ENCODE data around the gene HGFAC.

The HGFAC gene

GRCh38 chr4:3440979-3441500 lies 728 bp upstream of the HGFAC start:
- Histone ChIP-seq H3K4me3 (replicated peaks; ENCODE audit: insufficient read depth, low read length) (no peak overlapping the region), H3K27me3 (ENCODE audit: insufficient read depth, poor library complexity, severe bottlenecking) (no peaks in the 10 kb centered on the region), H3K27ac (replicated peaks) (no peak overlapping the region)
- peak; percentile 38 to 69 for DNase-seq (ENCODE audit: low read depth in 1 of 2, low spot score in 1 of 2)
- TF ChIP-seq CTCF (IDR thresholded peaks at IDR 0.05; ENCODE audit: insufficient read depth, low read length) = no peak
- TF ChIP-seq GABPA (IDR thresholded peaks at IDR 0.05; ENCODE audit: low read depth) = no peak
- no peak for TF ChIP-seq POLR2AphosphoS5 (IDR thresholded peaks at IDR 0.05; ENCODE audit: low read depth)
- TF ChIP-seq SPI1 (IDR thresholded peaks at IDR 0.05; ENCODE audit: borderline replicate concordance, low read depth) = no peak
- no peak for TF ChIP-seq REST (IDR thresholded peaks at IDR 0.05; ENCODE audit: insufficient replicate concordance, low read depth)

- no peak for TF ChIP-seq REST (IDR thresholded peaks at IDR 0.05; ENCODE audit: insufficient replicate concordance, low read depth)
- no peak for TF ChIP-seq POLR2AphosphoS5 (IDR thresholded peaks at IDR 0.05; ENCODE audit: low read depth)
- no peak for TF ChIP-seq GABPA (IDR thresholded peaks at IDR 0.05; ENCODE audit: low read depth)
- no peak for TF ChIP-seq SPI1 (IDR thresholded peaks at IDR 0.05; ENCODE audit: borderline replicate concordance, low read depth)
- TF ChIP-seq CTCF (IDR thresholded peaks at IDR 0.05; ENCODE audit: insufficient read depth, low read length) = no peak
- no peak overlapping the region for H3K27ac ChIP-seq (replicated peaks)
- DNase-seq (ENCODE audit: low read depth in 1 of 2, low spot score in 1 of 2) = no peak
- H3K4me3 ChIP-seq (replicated peaks; ENCODE audit: insufficient read depth, low read length) = no peak overlapping the region
- H3K27me3 ChIP-seq (ENCODE audit: insufficient read depth, poor library complexity, severe bottlenecking) = no peaks in the 10 kb centered on the region
Observed at GRCh38 chr4:3442460-3442958, 741 bp downstream of the HGFAC start.

GRCh38 chr4:3442959-3443749 lies 1.4 kb downstream of the HGFAC start:
- DNase-seq (ENCODE audit: low read depth in 1 of 2, low spot score in 1 of 2) = peak; percentile 26 to 53
- no peaks in the 10 kb centered on the region for H3K27me3 ChIP-seq (ENCODE audit: insufficient read depth, poor library complexity, severe bottlenecking)
- H3K4me3 ChIP-seq (replicated peaks; ENCODE audit: insufficient read depth, low read length) = no peak overlapping the region
- no peak for TF ChIP-seq SPI1 (IDR thresholded peaks at IDR 0.05; ENCODE audit: borderline replicate concordance, low read depth)
- TF ChIP-seq CTCF (IDR thresholded peaks at IDR 0.05; ENCODE audit: insufficient read depth, low read length) = peak; percentile 88
- TF ChIP-seq REST (IDR thresholded peaks at IDR 0.05; ENCODE audit: insufficient replicate concordance, low read depth) = no peak
- TF ChIP-seq POLR2AphosphoS5 (IDR thresholded peaks at IDR 0.05; ENCODE audit: low read depth) = no peak
- TF ChIP-seq GABPA (IDR thresholded peaks at IDR 0.05; ENCODE audit: low read depth) = no peak
- H3K27ac ChIP-seq (replicated peaks) = no peak overlapping the region
